ENCODE results near the gene PSMF1. TPM values are rescaled to one million over a fixed set of nuclear protein-coding genes. Genes with fewer than 3 reads are reported as not detected.

Gene PSMF1
- total RNA-seq, 2 donors from 2014 or later = 32.9 to 53.1 TPM

- TF ChIP-seq POLR2A (IDR thresholded peaks at IDR 0.05) = no peak
- no peak for TF ChIP-seq CTCF (IDR thresholded peaks at IDR 0.05)
- DNase-seq = no peak
- no peaks in the 10 kb centered on the region for H3K9me3 ChIP-seq
- no peaks in the 10 kb centered on the region for H3K4me1 ChIP-seq
- 50 to 76% methylated on average over 1 of the region's 1 CpG for WGBS, 2 donors
- no peak overlapping the region for H3K4me3 ChIP-seq
- no peak overlapping the region for H3K27ac ChIP-seq
- H3K27me3 ChIP-seq = no peaks in the 10 kb centered on the region
- intact Hi-C loops (cut with DNase I) = no loop called here
- no peak for ATAC-seq
- no peaks in the 10 kb centered on the region for H3K36me3 ChIP-seq (replicated peaks in 1 of 2; ENCODE audit: insufficient read depth in 1 of 2, low read depth in 2 of 2)
Observed at GRCh38 chr20:1154691-1155090, 36.3 kb downstream of the PSMF1 start.

GRCh38 chr20:1155342-1155741, 36.9 kb downstream of the PSMF1 start:
- no peak for ATAC-seq
- Histone ChIP-seq H3K4me3 (no peak overlapping the region), H3K9me3 (no peaks in the 10 kb centered on the region), H3K27me3 (no peaks in the 10 kb centered on the region), H3K36me3 (replicated peaks in 1 of 2; ENCODE audit: insufficient read depth in 1 of 2, low read depth in 2 of 2) (no peaks in the 10 kb centered on the region), H3K27ac (no peak overlapping the region), H3K4me1 (no peaks in the 10 kb centered on the region)
- no peak for DNase-seq
- intact Hi-C loops (cut with DNase I) = no loop called here
- WGBS, 2 donors = 92 to 100% methylated on average over 3 of the region's 3 CpGs
- TF ChIP-seq POLR2A (IDR thresholded peaks at IDR 0.05) (no peak), CTCF (IDR thresholded peaks at IDR 0.05) (no peak)

GRCh38 chr20:1160496-1160895, 42.1 kb downstream of the PSMF1 start:
- WGBS, 2 donors = 96 to 97% methylated on average over 9 to 10 of the region's 10 CpGs

GRCh38 chr20:1160991-1161390, 42.6 kb downstream of the PSMF1 start:
- ATAC-seq = no peak
- no peak overlapping the region for H3K27ac ChIP-seq
- intact Hi-C loops (cut with DNase I) = no loop called here
- WGBS, 2 donors = 98 to 100% methylated on average over 12 of the region's 12 CpGs
- no peak for DNase-seq
- H3K4me3 ChIP-seq = no peak overlapping the region
- TF ChIP-seq POLR2A (IDR thresholded peaks at IDR 0.05) = no peak
- no peak for TF ChIP-seq CTCF (IDR thresholded peaks at IDR 0.05)
- H3K4me1 ChIP-seq = peaks cover 10% of the 10 kb centered on the region
- peaks cover 0 to 41% of the 10 kb centered on the region in 2 donors for H3K36me3 ChIP-seq (replicated peaks in 1 of 2; ENCODE audit: insufficient read depth in 1 of 2, low read depth in 2 of 2)
- H3K27me3 ChIP-seq = no peaks in the 10 kb centered on the region
- no peaks in the 10 kb centered on the region for H3K9me3 ChIP-seq

More at GRCh38 chr20:1160496-1160895, 42.1 kb downstream of the PSMF1 start:
- no peaks in the 10 kb centered on the region for H3K27me3 ChIP-seq
- intact Hi-C loops (cut with DNase I) = no loop called here
- DNase-seq = no peak
- H3K36me3 ChIP-seq (replicated peaks in 1 of 2; ENCODE audit: insufficient read depth in 1 of 2, low read depth in 2 of 2) = peaks cover 0 to 36% of the 10 kb centered on the region in 2 donors
- H3K9me3 ChIP-seq = no peaks in the 10 kb centered on the region
- no peak for ATAC-seq
- H3K4me1 ChIP-seq = peaks cover 10% of the 10 kb centered on the region
- H3K27ac ChIP-seq = no peak overlapping the region
- H3K4me3 ChIP-seq = no peak overlapping the region
- no peak for TF ChIP-seq CTCF (IDR thresholded peaks at IDR 0.05)
- no peak for TF ChIP-seq POLR2A (IDR thresholded peaks at IDR 0.05)

GRCh38 chr20:1163105-1163504, 44.7 kb downstream of the PSMF1 start:
- H3K4me1 ChIP-seq = peaks cover 10% of the 10 kb centered on the region
- no peak for DNase-seq
- H3K9me3 ChIP-seq = no peaks in the 10 kb centered on the region
- no peak overlapping the region for H3K27ac ChIP-seq
- no peak overlapping the region for H3K4me3 ChIP-seq
- H3K27me3 ChIP-seq = no peaks in the 10 kb centered on the region
- ATAC-seq = no peak
- intact Hi-C loops (cut with DNase I) = no loop called here
- 94 to 100% methylated on average over 6 of the region's 6 CpGs for WGBS, 2 donors
- TF ChIP-seq POLR2A (IDR thresholded peaks at IDR 0.05) (no peak), CTCF (IDR thresholded peaks at IDR 0.05) (no peak)
- peaks cover 0 to 47% of the 10 kb centered on the region in 2 donors for H3K36me3 ChIP-seq (replicated peaks in 1 of 2; ENCODE audit: insufficient read depth in 1 of 2, low read depth in 2 of 2)
